ENCODE results near the gene CILP2. TPM values are rescaled to one million over a fixed set of nuclear protein-coding genes. Genes with fewer than 3 reads are reported as not detected.

The CILP2 gene
- total and polyA plus RNA-seq, 2 of the 8 experiments (the other 6 are each of a cell fraction or from before 2014, with no cell fraction given) = 4.4 to 5.8 TPM

GRCh38 chr19:19530423-19530804 lies 7.7 kb upstream of the CILP2 start (continued):
- TF ChIP-seq, protein P1, sequence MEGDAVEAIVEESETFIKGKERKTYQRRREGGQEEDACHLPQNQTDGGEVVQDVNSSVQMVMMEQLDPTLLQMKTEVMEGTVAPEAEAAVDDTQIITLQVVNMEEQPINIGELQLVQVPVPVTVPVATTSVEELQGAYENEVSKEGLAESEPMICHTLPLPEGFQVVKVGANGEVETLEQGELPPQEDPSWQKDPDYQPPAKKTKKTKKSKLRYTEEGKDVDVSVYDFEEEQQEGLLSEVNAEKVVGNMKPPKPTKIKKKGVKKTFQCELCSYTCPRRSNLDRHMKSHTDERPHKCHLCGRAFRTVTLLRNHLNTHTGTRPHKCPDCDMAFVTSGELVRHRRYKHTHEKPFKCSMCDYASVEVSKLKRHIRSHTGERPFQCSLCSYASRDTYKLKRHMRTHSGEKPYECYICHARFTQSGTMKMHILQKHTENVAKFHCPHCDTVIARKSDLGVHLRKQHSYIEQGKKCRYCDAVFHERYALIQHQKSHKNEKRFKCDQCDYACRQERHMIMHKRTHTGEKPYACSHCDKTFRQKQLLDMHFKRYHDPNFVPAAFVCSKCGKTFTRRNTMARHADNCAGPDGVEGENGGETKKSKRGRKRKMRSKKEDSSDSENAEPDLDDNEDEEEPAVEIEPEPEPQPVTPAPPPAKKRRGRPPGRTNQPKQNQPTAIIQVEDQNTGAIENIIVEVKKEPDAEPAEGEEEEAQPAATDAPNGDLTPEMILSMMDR (IDR thresholded peaks at IDR 0.05; ENCODE audit: control extremely low read depth in 1 of 3, insufficient read depth in 1 of 3, low read depth in 1 of 3, low read length in 3 of 3) = peak in 2 of 3 experiments; percentile 34 to 36; a peak in 3 of 4 replicates
- no peak for TF ChIP-seq BCL11A (IDR thresholded peaks at IDR 0.05; ENCODE audit: low read depth in 2 of 2, low read length in 2 of 2)
- no peak for TF ChIP-seq GTF2F1 (IDR thresholded peaks at IDR 0.05; ENCODE audit: borderline replicate concordance, low read depth, low read length)
- no peak for TF ChIP-seq BRCA1 (IDR thresholded peaks at IDR 0.05; ENCODE audit: low read depth, low read length)
- no peak for TF ChIP-seq SIX5 (IDR thresholded peaks at IDR 0.05; ENCODE audit: low read depth, low read length)

Data from H1 (cell line).